MM.1S (cell line): ENCODE results near the gene PTPRN2.
"Not testable (repeated sequence)": the region's sequence is repeated elsewhere in the genome, so short reads cannot be mapped to it uniquely, and the experiment has no call there.

Source experiments
- DNase-seq: peaks from one replicate; pipeline ENCODE4 v3.0.0-alpha.2; 2015
- H2AFZ ChIP-seq: fragments of 300-600 bp; sonication (generic); 2 replicates; pipeline ENCODE4 v1.6.0; 2016; ENCODE audit warnings: antibody characterized with exemption, low read length
- H3F3A ChIP-seq: fragments of 300-600 bp; sonication (generic); 2 replicates; pipeline ENCODE4 v1.6.1; 2016; ENCODE audit warnings: mild to moderate bottlenecking, antibody characterized with exemption, low read length, moderate library complexity, mixed read lengths; ENCODE audit not compliant: insufficient read depth
- H3K27ac ChIP-seq: fragments of 300-600 bp; sonication (generic); 2 replicates; pipeline ENCODE4 v1.5.1; 2016; ENCODE audit warnings: mild to moderate bottlenecking, low read length
- H3K27me3 ChIP-seq: fragments of 300-600 bp; sonication (generic); replicated peaks from 2 replicates; pipeline ENCODE4 v1.6.0; 2016; ENCODE audit warnings: low read length; ENCODE audit not compliant: insufficient read depth
- H3K36me3 ChIP-seq: fragments of 300-600 bp; sonication (generic); replicated peaks from 2 replicates; pipeline ENCODE4 v1.6.1; 2016; ENCODE audit warnings: mild to moderate bottlenecking, low read length, mixed read lengths; ENCODE audit not compliant: insufficient read depth
- H3K4me1 ChIP-seq: fragments of 300-600 bp; sonication (generic); 2 replicates; pipeline ENCODE4 v1.6.1; 2016; ENCODE audit warnings: low read length, mixed read lengths
- H3K4me2 ChIP-seq: fragments of 300-600 bp; sonication (generic); 2 replicates; pipeline ENCODE4 v1.6.0; 2016; ENCODE audit warnings: low read depth, low read length
- H3K4me3 ChIP-seq: fragments of 300-600 bp; sonication (generic); 2 replicates; pipeline ENCODE4 v1.5.1; 2016; ENCODE audit warnings: low read length, mixed read lengths
- H3K79me2 ChIP-seq: fragments of 300-600 bp; sonication (generic); 2 replicates; pipeline ENCODE4 v1.6.1; 2016; ENCODE audit warnings: mixed run types, low read length, mixed read lengths
- H3K9ac ChIP-seq: fragments of 300-600 bp; sonication (generic); 2 replicates; pipeline ENCODE4 v1.6.1; 2016; ENCODE audit warnings: low read length, mixed read lengths
- H3K9me2 ChIP-seq: fragments of 300-600 bp; sonication (generic); replicated peaks from 2 replicates; pipeline ENCODE4 v1.6.1; 2016; ENCODE audit warnings: mild to moderate bottlenecking, low read length, mixed read lengths; ENCODE audit not compliant: insufficient read depth
- H3K9me3 ChIP-seq: fragments of 300-600 bp; sonication (generic); replicated peaks from 2 replicates; pipeline ENCODE4 v1.6.1; 2016; ENCODE audit warnings: mild to moderate bottlenecking, low read length, mixed read lengths; ENCODE audit not compliant: insufficient read depth
- H4K20me1 ChIP-seq: fragments of 300-600 bp; sonication (generic); 2 replicates; pipeline ENCODE4 v1.6.1; 2016; ENCODE audit warnings: mild to moderate bottlenecking, low read length, moderate library complexity, mixed read lengths; ENCODE audit not compliant: insufficient read depth
- EZH2 ChIP-seq: fragments of 300-600 bp; sonication (generic); optimal IDR thresholded peaks from 2 replicates; pipeline ENCODE3; 2017; ENCODE audit warnings: low read depth, mild to moderate bottlenecking, antibody characterized with exemption, low read length, mixed read lengths
- EZH2phosphoT487 ChIP-seq: fragments of 300-600 bp; sonication (generic); IDR thresholded peaks from 2 replicates; pipeline ENCODE4 v1.6.1; 2018; ENCODE audit warnings: antibody characterized with exemption, low read length
- TF ChIP-seq, protein P1 (sequence below): fragments of 300-600 bp; sonication (generic); IDR thresholded peaks from 2 replicates; pipeline ENCODE4 v1.5.1; 2016; ENCODE audit warnings: antibody characterized with exemption, low read length, mixed read lengths

Gene PTPRN2

DNA sequence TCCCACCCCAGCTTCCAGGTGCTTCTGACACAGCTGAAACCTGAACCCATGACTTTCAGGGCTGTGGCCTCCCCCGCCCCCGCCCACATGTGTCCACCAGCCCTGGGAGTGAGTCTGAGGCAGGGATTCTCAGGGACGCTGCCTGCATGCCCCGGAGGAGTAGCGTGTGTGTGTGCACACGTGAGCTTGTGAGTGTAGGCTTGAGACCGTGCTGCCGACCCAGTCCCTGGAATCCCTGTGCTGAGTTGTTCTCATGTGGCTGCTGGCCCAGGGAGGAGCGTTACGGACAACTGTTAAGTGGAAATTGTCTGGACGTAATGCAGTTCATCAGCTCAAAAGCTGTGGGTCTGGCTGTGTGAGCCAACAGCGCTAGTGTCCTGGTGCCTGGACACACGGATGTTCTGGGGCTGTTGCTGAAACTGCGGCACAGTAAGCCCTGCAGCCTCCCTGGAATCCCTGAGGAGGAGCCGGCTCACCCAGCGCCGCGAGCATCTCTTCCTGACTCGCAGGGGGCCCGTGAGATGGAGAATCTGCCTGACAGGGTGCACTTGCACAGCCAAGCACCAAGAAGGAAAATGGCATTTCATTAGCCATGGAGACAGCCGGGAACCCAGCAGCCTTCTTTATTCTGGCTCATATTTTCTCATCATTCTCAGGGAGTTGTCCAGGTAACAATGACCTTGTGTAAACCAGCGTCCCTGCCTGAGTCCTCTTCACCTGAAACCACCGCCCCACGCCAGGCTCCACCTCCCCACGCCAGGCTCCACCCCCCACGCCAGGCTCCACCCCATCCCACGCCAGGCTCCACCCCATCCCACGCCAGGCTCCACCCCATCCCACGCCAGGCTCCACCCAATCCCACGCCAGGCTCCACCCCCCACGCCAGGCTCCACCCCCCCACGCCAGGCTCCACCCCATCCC lies 603.9 kb downstream of the PTPRN2 start:
- Histone ChIP-seq H3K27ac (no peak overlapping the region), H3K27me3 (peaks cover 46% of the 10 kb centered on the region), H3K9me2 (no peaks in the 10 kb centered on the region), H3F3A (no peaks in the 10 kb centered on the region), H3K4me1 (no peaks in the 10 kb centered on the region), H4K20me1 (no peaks in the 10 kb centered on the region), H2AFZ (no peak overlapping the region), H3K9ac (no peak overlapping the region), H3K4me3 (no peak overlapping the region), H3K4me2 (no peak overlapping the region), H3K36me3 (no peaks in the 10 kb centered on the region), H3K9me3 (no peaks in the 10 kb centered on the region), H3K79me2 (no peaks in the 10 kb centered on the region)
- TF ChIP-seq EZH2 (no peak), EZH2phosphoT487 (no peak)
- TF ChIP-seq, protein P1, sequence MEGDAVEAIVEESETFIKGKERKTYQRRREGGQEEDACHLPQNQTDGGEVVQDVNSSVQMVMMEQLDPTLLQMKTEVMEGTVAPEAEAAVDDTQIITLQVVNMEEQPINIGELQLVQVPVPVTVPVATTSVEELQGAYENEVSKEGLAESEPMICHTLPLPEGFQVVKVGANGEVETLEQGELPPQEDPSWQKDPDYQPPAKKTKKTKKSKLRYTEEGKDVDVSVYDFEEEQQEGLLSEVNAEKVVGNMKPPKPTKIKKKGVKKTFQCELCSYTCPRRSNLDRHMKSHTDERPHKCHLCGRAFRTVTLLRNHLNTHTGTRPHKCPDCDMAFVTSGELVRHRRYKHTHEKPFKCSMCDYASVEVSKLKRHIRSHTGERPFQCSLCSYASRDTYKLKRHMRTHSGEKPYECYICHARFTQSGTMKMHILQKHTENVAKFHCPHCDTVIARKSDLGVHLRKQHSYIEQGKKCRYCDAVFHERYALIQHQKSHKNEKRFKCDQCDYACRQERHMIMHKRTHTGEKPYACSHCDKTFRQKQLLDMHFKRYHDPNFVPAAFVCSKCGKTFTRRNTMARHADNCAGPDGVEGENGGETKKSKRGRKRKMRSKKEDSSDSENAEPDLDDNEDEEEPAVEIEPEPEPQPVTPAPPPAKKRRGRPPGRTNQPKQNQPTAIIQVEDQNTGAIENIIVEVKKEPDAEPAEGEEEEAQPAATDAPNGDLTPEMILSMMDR = no peak
- DNase-seq = no peak

- Histone ChIP-seq H3K27ac (no peak overlapping the region), H3K9me3 (no peaks in the 10 kb centered on the region)
- TF ChIP-seq, protein P1 = no peak
- TF ChIP-seq EZH2 (no peak), EZH2phosphoT487 (no peak)
These were observed 605.8 kb downstream of the PTPRN2 start for GRCh38 chr7:157981778-157982177.

GRCh38 chr7:157980774-157981173 lies 606.8 kb downstream of the PTPRN2 start:
- H3K9me2 ChIP-seq = no peaks in the 10 kb centered on the region
- H3K27ac ChIP-seq = no peak overlapping the region
- no peaks in the 10 kb centered on the region for H3K9me3 ChIP-seq
- no peak overlapping the region for H3K4me3 ChIP-seq
- H3K27me3 ChIP-seq = peaks cover 17% of the 10 kb centered on the region
- no peaks in the 10 kb centered on the region for H4K20me1 ChIP-seq
- no peaks in the 10 kb centered on the region for H3K4me1 ChIP-seq
- TF ChIP-seq, protein P1 = no peak
- TF ChIP-seq EZH2phosphoT487 = no peak
- H3K79me2 ChIP-seq = no peaks in the 10 kb centered on the region
- no peak overlapping the region for H3K4me2 ChIP-seq
- no peak for DNase-seq
- H3F3A ChIP-seq = no peaks in the 10 kb centered on the region
- no peak overlapping the region for H2AFZ ChIP-seq
- H3K36me3 ChIP-seq = no peaks in the 10 kb centered on the region
- H3K9ac ChIP-seq = no peak overlapping the region

More at GRCh38 chr7:157981778-157982177, 605.8 kb downstream of the PTPRN2 start:
- Histone ChIP-seq H3K27me3 (peaks cover 26% of the 10 kb centered on the region), H2AFZ (no peak overlapping the region), H3K36me3 (no peaks in the 10 kb centered on the region), H3K79me2 (no peaks in the 10 kb centered on the region), H3F3A (no peaks in the 10 kb centered on the region), H3K4me3 (no peak overlapping the region), H3K9ac (no peak overlapping the region), H3K9me2 (no peaks in the 10 kb centered on the region), H3K4me2 (no peak overlapping the region), H3K4me1 (no peaks in the 10 kb centered on the region), H4K20me1 (no peaks in the 10 kb centered on the region)
- DNase-seq = no peak

GRCh38 chr7:157980341-157980731 lies 607.3 kb downstream of the PTPRN2 start:
- H3K27ac ChIP-seq, H3K9me3 ChIP-seq, H3K36me3 ChIP-seq, H3K4me1 ChIP-seq, H4K20me1 ChIP-seq, H3K4me2 ChIP-seq, H3K79me2 ChIP-seq, DNase-seq, H3K9me2 ChIP-seq, H2AFZ ChIP-seq, H3F3A ChIP-seq, H3K9ac ChIP-seq, H3K4me3 ChIP-seq: not testable (repeated sequence)
- H3K27me3 ChIP-seq = peaks cover 13% of the 10 kb centered on the region
